ENCODE results near the gene NT5C. TPM values are rescaled to one million over a fixed set of nuclear protein-coding genes. Genes with fewer than 3 reads are reported as not detected.
"Not testable (repeated sequence)": the region's sequence is repeated elsewhere in the genome, so short reads cannot be mapped to it uniquely, and the experiment has no call there.

NT5C gene
- total RNA-seq, 4 donors from 2014 or later, result 58.6 to 86.7 (median 69.6) TPM

DNA sequence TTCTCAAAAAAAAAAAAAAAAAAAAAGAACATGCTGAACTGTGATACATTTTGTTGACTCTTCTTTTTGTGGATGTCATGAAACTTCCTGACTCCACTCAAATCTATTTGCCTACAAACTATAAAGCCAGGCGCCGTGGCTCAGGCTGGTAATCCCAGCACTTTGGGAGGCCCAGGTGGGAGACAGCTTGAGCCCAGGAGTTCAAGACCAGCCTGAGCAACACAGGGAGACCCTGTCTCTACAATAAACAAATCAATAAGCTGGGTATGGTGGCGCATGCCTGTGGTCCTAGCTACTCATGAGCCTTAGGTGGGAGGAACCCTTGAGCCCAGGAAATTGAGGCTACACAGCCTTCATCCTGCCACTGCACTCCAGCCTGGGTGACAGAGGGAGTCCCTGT lies 1.5 kb upstream of the NT5C start:
- TF ChIP-seq EP300 (IDR thresholded peaks at IDR 0.05) (no peak), POLR2A (IDR thresholded peaks at IDR 0.05) (no peak), POLR2AphosphoS5 (IDR thresholded peaks at IDR 0.05) (no peak)
- TF ChIP-seq, protein P1, sequence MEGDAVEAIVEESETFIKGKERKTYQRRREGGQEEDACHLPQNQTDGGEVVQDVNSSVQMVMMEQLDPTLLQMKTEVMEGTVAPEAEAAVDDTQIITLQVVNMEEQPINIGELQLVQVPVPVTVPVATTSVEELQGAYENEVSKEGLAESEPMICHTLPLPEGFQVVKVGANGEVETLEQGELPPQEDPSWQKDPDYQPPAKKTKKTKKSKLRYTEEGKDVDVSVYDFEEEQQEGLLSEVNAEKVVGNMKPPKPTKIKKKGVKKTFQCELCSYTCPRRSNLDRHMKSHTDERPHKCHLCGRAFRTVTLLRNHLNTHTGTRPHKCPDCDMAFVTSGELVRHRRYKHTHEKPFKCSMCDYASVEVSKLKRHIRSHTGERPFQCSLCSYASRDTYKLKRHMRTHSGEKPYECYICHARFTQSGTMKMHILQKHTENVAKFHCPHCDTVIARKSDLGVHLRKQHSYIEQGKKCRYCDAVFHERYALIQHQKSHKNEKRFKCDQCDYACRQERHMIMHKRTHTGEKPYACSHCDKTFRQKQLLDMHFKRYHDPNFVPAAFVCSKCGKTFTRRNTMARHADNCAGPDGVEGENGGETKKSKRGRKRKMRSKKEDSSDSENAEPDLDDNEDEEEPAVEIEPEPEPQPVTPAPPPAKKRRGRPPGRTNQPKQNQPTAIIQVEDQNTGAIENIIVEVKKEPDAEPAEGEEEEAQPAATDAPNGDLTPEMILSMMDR (IDR thresholded peaks at IDR 0.05), result no peak
- Histone ChIP-seq H3K27me3 (no peaks in the 10 kb centered on the region), H3K36me3 (peaks cover 17% of the 10 kb centered on the region), H3K27ac (no peak overlapping the region), H3K9me3 (no peaks in the 10 kb centered on the region), H3K4me1 (peaks cover 20% of the 10 kb centered on the region), H3K4me3 (no peak overlapping the region)
- WGBS, result 92% methylated on average over 3 of the region's 3 CpGs
- DNase-seq (ENCODE audit: low spot score in 2 of 2), result no peak

DNA sequence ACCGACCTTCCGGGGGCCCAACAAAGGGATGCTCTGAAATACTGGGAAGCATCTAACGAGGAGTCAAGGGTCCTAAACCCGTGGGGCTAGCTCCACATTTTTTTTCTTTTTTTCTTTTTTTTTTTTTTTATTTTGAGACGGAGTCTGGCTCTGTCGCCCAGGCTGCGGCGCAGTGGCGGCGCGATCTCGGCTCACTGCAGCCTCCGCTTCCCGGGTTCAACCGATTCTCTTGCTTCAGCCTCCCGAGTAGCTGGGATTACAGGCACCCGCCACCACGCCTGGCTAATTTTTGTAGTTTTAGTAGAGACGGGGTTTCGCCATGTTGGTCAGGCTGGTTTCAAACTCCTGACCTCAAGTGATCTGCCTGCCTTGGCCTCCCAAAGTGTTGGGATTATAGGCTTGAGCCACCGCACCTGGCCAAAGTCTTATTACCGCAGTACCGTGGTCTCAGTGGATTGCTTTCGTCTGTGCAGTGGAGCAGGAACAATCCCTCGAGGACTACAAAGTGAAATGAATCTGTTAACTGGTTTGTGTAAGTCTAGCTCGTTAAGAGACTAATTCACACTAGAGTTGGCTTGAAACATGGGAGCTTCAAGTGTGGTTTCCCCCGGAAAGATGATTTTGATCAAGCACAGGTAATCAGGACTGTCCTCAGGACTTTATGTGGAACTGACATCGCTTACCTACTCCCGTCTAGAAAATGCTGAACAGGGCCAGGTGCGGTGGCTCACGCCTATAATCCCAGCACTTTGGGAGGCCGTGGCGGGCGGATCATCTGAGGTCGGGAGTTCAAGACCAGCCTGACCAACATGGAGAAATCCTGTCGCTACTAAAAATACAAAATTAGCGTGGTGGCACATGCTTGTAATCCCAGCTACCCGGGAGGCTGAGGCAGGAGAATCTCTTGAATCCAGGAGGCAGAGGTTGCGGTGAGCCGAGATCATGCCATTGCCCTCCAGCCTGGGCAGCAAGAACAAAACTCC lies 767 bp upstream of the NT5C start:
- H3K9me3 ChIP-seq; DNase-seq (ENCODE audit: low spot score in 2 of 2); H3K27me3 ChIP-seq: not testable (repeated sequence)
- Histone ChIP-seq H3K4me1 (peaks cover 24% of the 10 kb centered on the region), H3K36me3 (peaks cover 17% of the 10 kb centered on the region), H3K4me3 (peak overlapping the region; percentile 84), H3K27ac (peak overlapping the region; percentile 87)
- 79% methylated on average over 38 of the region's 40 CpGs for WGBS

DNA sequence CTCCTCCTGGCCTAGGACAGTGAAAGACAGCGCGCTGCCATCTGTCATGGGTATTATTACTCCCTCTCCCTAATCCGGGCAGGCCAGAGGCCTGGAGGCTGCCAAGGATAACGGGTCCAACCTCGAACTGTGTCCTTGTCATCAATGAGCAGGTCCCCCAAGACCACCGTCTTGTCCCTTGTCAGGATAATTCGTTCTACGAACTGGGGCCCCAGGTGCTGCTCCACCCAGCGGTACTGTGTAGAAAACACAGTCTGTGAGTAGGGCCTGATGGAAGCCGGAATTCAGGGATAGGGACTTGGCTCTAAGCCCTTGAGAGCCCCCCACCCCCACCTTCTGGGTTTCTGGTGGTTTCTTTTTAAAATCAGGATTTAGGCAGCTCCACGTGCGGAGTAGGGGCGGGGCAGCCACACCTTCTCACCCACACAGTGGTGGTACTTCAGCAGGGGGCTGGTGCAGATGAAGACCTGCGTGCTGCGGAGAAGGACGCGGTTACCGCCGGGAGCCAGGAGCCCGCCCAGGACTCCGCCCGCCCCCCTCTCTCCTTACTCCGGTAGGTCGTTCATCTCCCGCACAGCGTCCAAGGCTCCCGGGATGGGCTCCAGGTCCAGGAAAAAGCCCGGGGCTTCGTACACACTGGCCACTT lies 787 bp downstream of the NT5C start:
- Histone ChIP-seq H3K4me1 (peaks cover 25% of the 10 kb centered on the region), H3K27me3 (no peaks in the 10 kb centered on the region), H3K27ac (peak overlapping the region; percentile 87), H3K9me3 (no peaks in the 10 kb centered on the region), H3K4me3 (peak overlapping the region; percentile 84), H3K36me3 (peaks cover 17% of the 10 kb centered on the region)
- 19% methylated on average over 20 of the region's 29 CpGs for WGBS
- DNase-seq (ENCODE audit: low spot score in 2 of 2), result peak in 1 of 2 donors; percentile 78
- TF ChIP-seq EP300 (IDR thresholded peaks at IDR 0.05), result no peak
- TF ChIP-seq POLR2AphosphoS5 (IDR thresholded peaks at IDR 0.05), result no peak
- TF ChIP-seq, protein P1 (IDR thresholded peaks at IDR 0.05), result peak; percentile 22 to 39

DNA sequence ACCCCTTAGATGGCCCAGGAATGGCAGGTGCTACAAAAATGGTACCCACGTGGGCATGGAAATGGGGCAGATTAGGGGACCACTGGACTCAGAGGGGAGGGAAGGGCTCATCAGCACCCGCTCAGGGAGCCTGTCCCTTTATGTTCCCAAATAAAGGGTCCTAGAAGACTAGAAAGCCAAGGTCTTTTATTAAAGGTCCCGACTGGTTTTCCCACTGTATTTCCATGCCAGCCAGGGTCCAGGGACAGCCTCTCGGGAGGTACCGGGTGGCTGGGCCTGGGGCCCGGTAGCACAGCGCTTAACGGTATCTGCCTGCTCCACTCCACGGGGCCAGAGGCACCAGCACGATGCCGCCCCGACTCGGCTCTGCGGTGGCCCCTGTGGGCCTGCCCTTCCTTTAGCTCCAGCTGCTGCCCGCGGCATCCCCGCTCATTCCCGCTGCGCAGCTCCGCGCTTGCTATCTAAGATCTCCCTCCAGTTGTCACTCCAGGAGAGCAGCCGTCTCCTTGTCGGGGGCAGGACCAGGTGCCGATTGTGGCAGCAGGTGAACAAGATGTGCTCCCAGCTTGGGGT lies 1.4 kb downstream of the NT5C start:
- DNase-seq (ENCODE audit: low spot score in 2 of 2), result no peak
- TF ChIP-seq, protein P1 (IDR thresholded peaks at IDR 0.05), result no peak
- TF ChIP-seq POLR2A (IDR thresholded peaks at IDR 0.05) (no peak), POLR2AphosphoS5 (IDR thresholded peaks at IDR 0.05) (no peak), EP300 (IDR thresholded peaks at IDR 0.05) (no peak)
- Histone ChIP-seq H3K9me3 (no peaks in the 10 kb centered on the region), H3K27ac (no peak overlapping the region), H3K4me3 (peak overlapping the region; percentile 84), H3K36me3 (peaks cover 17% of the 10 kb centered on the region), H3K4me1 (peaks cover 26% of the 10 kb centered on the region), H3K27me3 (no peaks in the 10 kb centered on the region)
- 75% methylated on average over 24 of the region's 24 CpGs for WGBS

DNA sequence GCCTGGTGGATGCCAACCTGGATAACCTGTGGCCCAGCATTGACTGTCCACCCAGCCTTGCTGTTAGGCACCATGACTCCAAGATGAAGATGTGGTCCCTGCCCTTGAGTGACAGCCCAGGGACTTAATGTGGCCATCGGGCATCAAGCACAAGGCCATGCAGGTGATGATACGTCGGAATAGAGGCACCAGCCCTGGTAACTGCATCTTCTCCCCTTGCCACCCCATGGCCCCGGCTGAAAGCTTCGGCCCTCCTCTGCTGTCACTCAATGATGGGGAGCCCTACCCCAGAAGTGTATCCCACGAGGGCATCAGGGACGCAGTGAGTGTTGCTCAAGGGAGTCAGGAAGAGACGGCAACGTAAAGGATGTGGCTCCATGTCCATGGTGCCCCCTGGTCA lies 2.0 kb downstream of the NT5C start:
- Histone ChIP-seq H3K4me1 (peaks cover 32% of the 10 kb centered on the region), H3K27me3 (no peaks in the 10 kb centered on the region), H3K27ac (no peak overlapping the region), H3K9me3 (no peaks in the 10 kb centered on the region), H3K36me3 (peaks cover 17% of the 10 kb centered on the region), H3K4me3 (no peak overlapping the region)
- WGBS, result 88% methylated on average over 9 of the region's 9 CpGs
- no peak for DNase-seq (ENCODE audit: low spot score in 2 of 2)
- no peak for TF ChIP-seq POLR2A (IDR thresholded peaks at IDR 0.05)
- TF ChIP-seq EP300 (IDR thresholded peaks at IDR 0.05), result no peak
- TF ChIP-seq POLR2AphosphoS5 (IDR thresholded peaks at IDR 0.05), result no peak
- TF ChIP-seq, protein P1 (IDR thresholded peaks at IDR 0.05), result no peak
